Measurements from ENCODE around the gene TCIRG1. TPM values are rescaled to one million over a fixed set of nuclear protein-coding genes. Genes with fewer than 3 reads are reported as not detected.

Gene TCIRG1
- total RNA-seq, 1 donor from 2014 or later: 10.7 TPM

DNA sequence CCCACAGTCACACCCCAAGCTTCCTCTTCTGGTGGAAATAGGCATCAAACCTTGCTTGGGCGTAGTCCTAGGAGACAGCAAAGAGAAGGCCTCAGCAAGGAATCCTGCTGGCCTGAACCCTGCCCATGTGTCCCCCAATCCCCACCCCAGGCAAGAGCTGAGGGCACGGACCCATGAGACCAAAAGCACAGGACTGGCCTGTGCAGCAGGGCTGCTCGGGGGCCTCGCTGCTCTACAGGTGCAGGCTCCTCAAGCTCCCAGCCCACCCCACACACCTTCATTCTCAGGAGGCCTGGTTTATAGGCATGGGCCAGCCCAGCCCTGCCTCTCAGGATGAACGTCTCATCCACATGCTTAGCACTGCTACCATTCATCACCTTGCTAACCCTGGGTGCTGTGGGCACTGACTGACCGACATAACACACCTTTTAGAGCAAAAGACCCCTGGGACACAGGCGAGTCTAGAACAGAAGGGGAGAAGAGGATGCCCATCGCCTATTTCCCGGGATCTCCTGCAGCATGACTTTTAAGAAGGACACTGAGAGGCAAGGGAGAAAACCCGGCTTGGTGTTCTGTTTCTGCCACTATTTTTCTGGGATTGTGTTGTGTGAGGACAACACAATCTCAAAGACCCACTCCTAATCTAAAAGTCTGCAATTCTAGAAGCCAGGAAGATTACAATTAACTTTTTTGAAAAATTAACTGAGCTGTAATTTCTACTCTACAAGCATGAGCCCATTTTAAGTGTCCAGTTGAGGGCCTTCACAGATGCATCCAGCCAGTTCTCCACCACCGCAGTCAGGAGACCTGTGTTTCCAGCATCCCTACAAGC, 15.4 kb downstream of the TCIRG1 start:
- H3K9me3 ChIP-seq (ENCODE audit: low read depth): no peaks in the 10 kb centered on the region
- H3F3A ChIP-seq (ENCODE audit: low read depth): no peaks in the 10 kb centered on the region
- DNase-seq (ENCODE audit: low spot score): no peak
- peaks cover 3% of the 10 kb centered on the region for H3K4me1 ChIP-seq
- H3K9ac ChIP-seq: no peak overlapping the region
- no peak overlapping the region for H3K4me3 Mint-ChIP-seq
- H3K79me2 ChIP-seq (ENCODE audit: low read depth): no peaks in the 10 kb centered on the region
- H3K36me3 ChIP-seq: peaks cover 7% of the 10 kb centered on the region
- no peaks in the 10 kb centered on the region for H3K27me3 ChIP-seq
- H3K27ac Mint-ChIP-seq: no peak overlapping the region
- peaks cover 13% of the 10 kb centered on the region for H3K36me3 Mint-ChIP-seq
- no peak overlapping the region for H3K4me3 ChIP-seq
- no peak for TF ChIP-seq EZH2 (IDR thresholded peaks at IDR 0.05)
- TF ChIP-seq, protein P1, sequence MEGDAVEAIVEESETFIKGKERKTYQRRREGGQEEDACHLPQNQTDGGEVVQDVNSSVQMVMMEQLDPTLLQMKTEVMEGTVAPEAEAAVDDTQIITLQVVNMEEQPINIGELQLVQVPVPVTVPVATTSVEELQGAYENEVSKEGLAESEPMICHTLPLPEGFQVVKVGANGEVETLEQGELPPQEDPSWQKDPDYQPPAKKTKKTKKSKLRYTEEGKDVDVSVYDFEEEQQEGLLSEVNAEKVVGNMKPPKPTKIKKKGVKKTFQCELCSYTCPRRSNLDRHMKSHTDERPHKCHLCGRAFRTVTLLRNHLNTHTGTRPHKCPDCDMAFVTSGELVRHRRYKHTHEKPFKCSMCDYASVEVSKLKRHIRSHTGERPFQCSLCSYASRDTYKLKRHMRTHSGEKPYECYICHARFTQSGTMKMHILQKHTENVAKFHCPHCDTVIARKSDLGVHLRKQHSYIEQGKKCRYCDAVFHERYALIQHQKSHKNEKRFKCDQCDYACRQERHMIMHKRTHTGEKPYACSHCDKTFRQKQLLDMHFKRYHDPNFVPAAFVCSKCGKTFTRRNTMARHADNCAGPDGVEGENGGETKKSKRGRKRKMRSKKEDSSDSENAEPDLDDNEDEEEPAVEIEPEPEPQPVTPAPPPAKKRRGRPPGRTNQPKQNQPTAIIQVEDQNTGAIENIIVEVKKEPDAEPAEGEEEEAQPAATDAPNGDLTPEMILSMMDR (IDR thresholded peaks at IDR 0.05): no peak
- no peak for TF ChIP-seq EZH2phosphoT487 (IDR thresholded peaks at IDR 0.05)
- H3K27me3 Mint-ChIP-seq (ENCODE audit: insufficient read depth, low read depth): peaks cover 6% of the 10 kb centered on the region
- H3K4me2 ChIP-seq: no peak overlapping the region
- H2AFZ ChIP-seq (replicated peaks): no peak overlapping the region
- H3K4me1 Mint-ChIP-seq: peaks cover 17% of the 10 kb centered on the region
- no peaks in the 10 kb centered on the region for H4K20me1 ChIP-seq (ENCODE audit: low read depth)
- H3K27ac ChIP-seq: no peak overlapping the region
- H3K9me3 Mint-ChIP-seq: no peaks in the 10 kb centered on the region

DNA sequence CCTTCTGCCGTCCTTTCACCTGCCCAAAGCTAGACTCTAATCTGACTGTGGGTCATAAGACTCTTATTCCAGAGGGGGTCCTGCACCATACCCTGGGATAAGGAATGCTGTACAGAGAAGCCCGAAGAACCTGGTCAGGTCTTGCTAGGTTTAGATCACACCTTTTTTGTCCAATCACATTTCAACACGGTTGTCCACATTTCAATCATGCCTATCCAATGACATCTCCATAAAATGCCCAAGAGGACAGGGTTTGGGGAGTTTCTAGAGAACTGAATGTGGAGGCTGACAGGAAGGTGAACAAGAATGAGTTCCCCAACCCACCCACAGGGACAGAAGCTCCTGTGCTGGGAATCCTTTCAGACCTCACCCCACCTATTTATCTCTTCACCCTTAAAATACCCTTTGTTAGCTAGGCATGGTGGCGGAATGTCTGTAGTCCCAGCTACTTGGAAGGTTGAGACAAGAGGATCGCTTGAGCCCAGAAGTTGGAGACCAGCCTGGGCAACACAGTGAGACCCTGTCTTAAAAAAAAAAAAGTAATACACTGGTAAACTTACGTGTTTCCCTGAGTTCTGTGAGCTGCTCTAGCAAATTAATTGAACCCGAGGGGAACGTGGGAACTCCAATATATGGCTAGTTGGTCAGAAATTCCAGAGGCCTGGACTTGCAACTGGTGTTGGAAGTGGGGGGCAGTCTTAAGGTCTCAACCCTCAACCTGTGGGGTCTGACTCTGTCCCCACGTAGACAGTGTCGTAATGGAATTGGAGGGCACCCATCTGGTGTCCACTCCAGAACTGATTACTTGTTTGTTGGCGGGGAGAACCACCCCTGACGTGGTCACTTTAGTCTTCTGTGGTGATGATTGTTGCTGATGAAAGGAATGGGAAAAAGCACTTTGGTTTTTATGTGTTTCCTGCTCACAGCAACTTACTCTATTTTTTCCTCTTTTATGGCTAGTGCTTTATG, 17.8 kb downstream of the TCIRG1 start:
- no peak for DNase-seq (ENCODE audit: low spot score)

GRCh38 chr11:68057807-68058206, 19.0 kb downstream of the TCIRG1 start:
- no peaks in the 10 kb centered on the region for H3K4me1 ChIP-seq
- H3F3A ChIP-seq (ENCODE audit: low read depth): no peaks in the 10 kb centered on the region
- Mint-ChIP-seq H3K27ac (no peak overlapping the region), H3K9me3 (no peaks in the 10 kb centered on the region), H3K4me1 (peaks cover 6% of the 10 kb centered on the region), H3K36me3 (peaks cover 35% of the 10 kb centered on the region), H3K4me3 (no peak overlapping the region), H3K27me3 (ENCODE audit: insufficient read depth, low read depth) (peaks cover 3% of the 10 kb centered on the region)
- no peak for TF ChIP-seq EZH2 (IDR thresholded peaks at IDR 0.05)
- no peak for TF ChIP-seq EZH2phosphoT487 (IDR thresholded peaks at IDR 0.05)
- H3K4me2 ChIP-seq: no peak overlapping the region
- H3K79me2 ChIP-seq (ENCODE audit: low read depth): no peaks in the 10 kb centered on the region
- no peaks in the 10 kb centered on the region for H3K9me3 ChIP-seq (ENCODE audit: low read depth)
- H3K27ac ChIP-seq: no peak overlapping the region
- H3K9ac ChIP-seq: no peak overlapping the region
- peaks cover 7% of the 10 kb centered on the region for H3K36me3 ChIP-seq
- H3K4me3 ChIP-seq: no peak overlapping the region
- H3K27me3 ChIP-seq: no peaks in the 10 kb centered on the region
- H2AFZ ChIP-seq (replicated peaks): no peak overlapping the region
- DNase-seq (ENCODE audit: low spot score): no peak
- H4K20me1 ChIP-seq (ENCODE audit: low read depth): no peaks in the 10 kb centered on the region

More for the DNA sequence above, 17.8 kb downstream of the TCIRG1 start:
- Histone ChIP-seq H2AFZ (replicated peaks) (no peak overlapping the region), H4K20me1 (ENCODE audit: low read depth) (no peaks in the 10 kb centered on the region), H3K9ac (no peak overlapping the region), H3K4me3 (no peak overlapping the region), H3K9me3 (ENCODE audit: low read depth) (no peaks in the 10 kb centered on the region), H3F3A (ENCODE audit: low read depth) (no peaks in the 10 kb centered on the region), H3K79me2 (ENCODE audit: low read depth) (no peaks in the 10 kb centered on the region), H3K4me1 (no peaks in the 10 kb centered on the region), H3K27ac (no peak overlapping the region), H3K36me3 (peaks cover 7% of the 10 kb centered on the region), H3K4me2 (no peak overlapping the region), H3K27me3 (no peaks in the 10 kb centered on the region)
- Mint-ChIP-seq H3K9me3 (no peaks in the 10 kb centered on the region), H3K4me1 (peaks cover 14% of the 10 kb centered on the region), H3K27ac (no peak overlapping the region), H3K4me3 (no peak overlapping the region), H3K36me3 (peaks cover 25% of the 10 kb centered on the region), H3K27me3 (ENCODE audit: insufficient read depth, low read depth) (peaks cover 6% of the 10 kb centered on the region)
- TF ChIP-seq EZH2phosphoT487 (IDR thresholded peaks at IDR 0.05) (no peak), EZH2 (IDR thresholded peaks at IDR 0.05) (no peak)
- TF ChIP-seq, protein P1 (IDR thresholded peaks at IDR 0.05): no peak

Measured in neural progenitor cell (in vitro differentiated cells).